Gastroesophageal sphincter (tissue), 3 donors: ENCODE data around the gene PPIB.

Experiments
- CTCF ChIP-seq, 4 experiments: fragments of 200-600 bp in 2 of 4; fragments of 450-650 bp in 2 of 4; sonication (generic) in 1 of 4; IDR thresholded peaks; one replicate each; pipeline ENCODE4 v1.5.1; 2017 to 2019; ENCODE audit warnings: antibody characterized with exemption in 4 of 4, mild to moderate bottlenecking in 2 of 4, moderate library complexity in 2 of 4
- EP300 ChIP-seq: sonication (generic); formaldehyde crosslinking; IDR thresholded peaks from one replicate; pipeline ENCODE4 v1.6.1; 2017; ENCODE audit warnings: antibody characterized with exemption, mild to moderate bottlenecking
- POLR2AphosphoS5 ChIP-seq: sonication (generic); formaldehyde crosslinking; IDR thresholded peaks from one replicate; pipeline ENCODE4 v1.6.1; 2017; ENCODE audit warnings: antibody characterized with exemption

GRCh38 chr15:64137226-64137833 is 25.5 kb downstream of the PPIB start:
- TF ChIP-seq POLR2AphosphoS5 (no peak), EP300 (no peak), CTCF (IDR thresholded peaks at IDR 0.05) (no peak)
